Measurements from ENCODE around the gene MGAT1. TPM values are rescaled to one million over a fixed set of nuclear protein-coding genes. Genes with fewer than 3 reads are reported as not detected.

MGAT1 gene
- total RNA-seq: 116 and 140 TPM in 2 replicates

DNA sequence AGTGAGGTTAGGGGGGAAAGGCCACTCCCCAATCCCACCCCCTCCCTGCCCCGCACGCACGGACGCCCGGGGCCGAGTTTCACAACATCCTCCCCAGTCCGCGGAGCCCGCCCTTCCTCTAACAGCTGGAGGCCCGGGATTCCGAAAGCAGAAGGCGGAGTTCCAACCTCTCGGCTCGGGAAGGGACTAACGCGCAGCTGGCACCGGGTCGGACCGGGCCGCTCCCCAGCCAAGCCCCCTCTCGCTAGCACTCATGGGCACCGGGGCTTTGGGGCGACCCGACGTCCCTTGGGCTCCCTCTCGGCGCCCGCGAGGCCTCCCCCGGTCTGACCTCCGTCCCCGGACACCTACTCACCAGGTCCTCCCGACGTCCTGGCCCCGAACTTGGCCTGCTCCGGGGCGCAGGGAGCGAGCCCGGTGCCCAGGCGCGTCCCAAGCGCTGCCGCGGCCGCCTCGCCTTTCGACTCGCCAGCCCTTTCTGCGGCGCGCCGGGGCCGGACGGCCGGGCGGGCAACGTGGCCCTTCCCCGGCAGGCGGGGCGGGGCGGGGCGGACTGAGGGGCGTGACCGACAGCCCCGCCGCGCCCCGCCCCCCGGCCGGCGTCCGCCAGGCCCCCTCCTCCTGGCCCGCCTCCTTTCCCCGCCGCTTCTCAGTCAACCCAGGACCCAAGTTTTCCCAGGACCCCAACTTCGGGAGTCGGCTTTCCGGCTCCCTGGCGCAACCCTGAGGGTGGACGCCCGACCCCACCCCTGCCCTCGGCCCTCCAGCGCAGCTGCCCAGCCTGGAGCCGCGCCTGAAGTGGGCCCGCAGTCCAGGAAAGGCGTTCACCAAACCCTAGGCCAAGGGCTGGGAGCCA is at the start of gene MGAT1:
MGAT1 (minus strand) TSS at position 482 of the 856 bp plus-strand sequence. CDS start 9,835 bp downstream, outside the sequence.

GRCh38 chr5:180739958-180740357 is 62.6 kb downstream of the MGAT1 start, which contains the start of gene OR2Y1:
Gene OR2Y1 (minus strand): TSS chr5:180740058. CDS start chr5:180740058, 0 bp downstream.

Other genes with a start within 250 kb of the MGAT1 start
- gene SCGB3A1, start 211.3 kb downstream of the MGAT1 start, total RNA-seq: not detected in 2 replicates
- gene FLT4, start 153.2 kb downstream of the MGAT1 start, total RNA-seq: under 0.01 and 0.15 TPM in 2 replicates
- gene OR2Y1, start 62.7 kb downstream of the MGAT1 start, total RNA-seq: not detected in 2 replicates
- gene ZFP62, start 58.5 kb upstream of the MGAT1 start, total RNA-seq: 18.5 and 18.8 TPM in 2 replicates
- not detected in 2 replicates for gene BTNL8, start 96.4 kb upstream of the MGAT1 start, total RNA-seq
- not detected in 2 replicates for gene BTNL3, start 186.0 kb upstream of the MGAT1 start, total RNA-seq
- not detected in 2 replicates for gene BTNL9, start 237.5 kb upstream of the MGAT1 start, total RNA-seq

All from smooth muscle cell of trachea (primary cell).